ENCODE results near the gene MMP20.

Gene MMP20

GRCh38 chr11:102620818-102621561 lies 4.1 kb downstream of the MMP20 start:
- ChIA-PET POLR2A (no interaction called here), CTCF (interaction anchor here (0.8 to 2.1 kb wide), 7 partner anchors 8 to 325 kb away, joined by 3 to 7 read pairs (median 3); no protein-coding TSS in a partner anchor)
- DNase-seq (ENCODE audit: extremely low spot score), result no peak
- TF ChIP-seq CTCF (IDR thresholded peaks at IDR 0.05; ENCODE audit: control extremely low read depth, extremely low read depth, low read depth, missing control alignments), result no peak

- TF ChIP-seq CTCF (IDR thresholded peaks at IDR 0.05; ENCODE audit: control extremely low read depth, extremely low read depth, low read depth, missing control alignments), result no peak
- CTCF ChIA-PET, result interaction anchor here (0.8 to 1.5 kb wide), 6 partner anchors 12 to 310 kb away, joined by 3 to 6 read pairs (median 3); no protein-coding TSS in a partner anchor
Measured at GRCh38 chr11:102620179-102620578, 5.0 kb downstream of the MMP20 start.

GRCh38 chr11:102617466-102618008 lies 7.6 kb downstream of the MMP20 start:
- no peak for DNase-seq (ENCODE audit: extremely low spot score)
- ChIA-PET CTCF (interaction anchor here (1.4 to 8.7 kb wide), 5 partner anchors 62 to 326 kb away, joined by 3 to 213 read pairs (median 93); no protein-coding TSS in a partner anchor), POLR2A (no interaction called here)
- no peak for TF ChIP-seq CTCF (IDR thresholded peaks at IDR 0.05; ENCODE audit: control extremely low read depth, extremely low read depth, low read depth, missing control alignments)

More at GRCh38 chr11:102620179-102620578, 5.0 kb downstream of the MMP20 start:
- POLR2A ChIA-PET, result no interaction called here
- no peak for DNase-seq (ENCODE audit: extremely low spot score)

- ChIA-PET POLR2A (no interaction called here), CTCF (interaction anchor here (1.2 to 8.7 kb wide), 7 partner anchors 12 to 324 kb away, joined by 3 to 213 read pairs (median 58); no protein-coding TSS in a partner anchor)
- DNase-seq (ENCODE audit: extremely low spot score), result no peak
- TF ChIP-seq CTCF (IDR thresholded peaks at IDR 0.05; ENCODE audit: control extremely low read depth, extremely low read depth, low read depth, missing control alignments), result no peak
Measured at GRCh38 chr11:102615894-102616432, 9.2 kb downstream of the MMP20 start.

GRCh38 chr11:102615077-102615893 lies 9.8 kb downstream of the MMP20 start:
- TF ChIP-seq CTCF (IDR thresholded peaks at IDR 0.05; ENCODE audit: control extremely low read depth, extremely low read depth, low read depth, missing control alignments), result no peak
- CTCF ChIA-PET, result interaction anchor here (1.1 to 8.7 kb wide), 10 partner anchors 12 to 324 kb away, joined by 3 to 213 read pairs (median 47); no protein-coding TSS in a partner anchor
- DNase-seq (ENCODE audit: extremely low spot score), result no peak
- POLR2A ChIA-PET, result interaction anchor here (0.5 to 0.7 kb wide), 2 partner anchors 24 to 69 kb away, joined by 3 read pairs; no protein-coding TSS in a partner anchor

GRCh38 chr11:102614485-102614884 lies 10.6 kb downstream of the MMP20 start:
- ChIA-PET CTCF (interaction anchor here (1.1 to 8.7 kb wide), 32 partner anchors 8 to 334 kb away, joined by 3 to 213 read pairs (median 15); partner anchors contain the start of gene MMP20), POLR2A (interaction anchor here (0.7 kb wide), 2 partner anchors 23 to 225 kb away, joined by 3 read pairs; no protein-coding TSS in a partner anchor)
- DNase-seq (ENCODE audit: extremely low spot score), result no peak
- TF ChIP-seq CTCF (IDR thresholded peaks at IDR 0.05; ENCODE audit: control extremely low read depth, extremely low read depth, low read depth, missing control alignments), result peak; percentile 37
